Glomerular visceral epithelial cell (primary cell): ENCODE data around the gene GAL3ST1.

ENCODE experiments used
- DNase-seq: peaks from one replicate; pipeline ENCODE4 v3.0.0-alpha.2; 2016; ENCODE audit errors: extremely low spot score

Gene GAL3ST1

DNA sequence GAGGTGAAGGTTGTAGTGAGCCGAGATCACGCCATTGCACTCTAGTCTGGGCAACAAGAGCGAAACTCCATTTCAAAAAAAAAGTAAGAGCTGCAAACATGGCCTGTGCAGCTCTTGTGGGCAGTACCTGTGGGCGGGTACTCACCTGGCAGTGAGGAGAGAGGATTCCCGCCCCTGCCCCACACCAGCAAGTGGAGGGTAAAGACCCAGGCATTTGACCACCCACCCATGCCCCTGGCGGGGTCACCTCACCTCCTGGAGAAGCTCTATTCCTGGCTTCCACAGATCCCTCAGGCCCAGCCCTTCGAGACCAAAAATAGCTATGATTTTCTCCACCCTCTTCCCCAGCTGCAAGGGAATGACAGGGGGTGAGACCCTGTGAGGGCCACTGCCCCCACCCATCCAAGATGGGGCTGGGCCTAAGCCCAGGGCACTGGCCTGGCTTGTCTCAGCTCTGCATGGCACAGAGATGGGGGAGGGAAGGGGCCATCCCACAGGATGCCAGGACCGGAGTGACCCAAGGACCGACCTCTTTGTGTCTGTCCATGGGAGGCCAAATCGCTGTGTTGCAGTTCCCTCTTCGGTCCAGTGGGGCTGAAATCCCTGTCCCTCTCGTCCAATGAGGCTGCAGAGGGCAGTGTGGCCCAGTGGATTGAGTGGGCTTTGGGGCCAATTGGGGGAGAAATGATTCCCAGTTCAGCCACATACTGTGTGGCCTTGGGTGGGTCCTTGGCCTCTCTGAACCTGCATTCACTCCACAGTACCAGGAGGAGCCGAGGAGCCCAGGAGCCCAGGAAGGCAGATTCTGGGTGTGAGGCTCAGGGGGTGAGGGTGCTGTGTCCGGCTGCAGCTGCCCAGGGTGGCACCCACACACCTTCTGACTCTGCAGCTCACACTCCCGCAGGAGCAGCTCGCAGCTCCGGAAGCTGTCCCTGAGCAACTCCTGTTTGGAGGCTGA is 42.5 kb downstream of the GAL3ST1 start:
- DNase-seq, result no peak

DNA sequence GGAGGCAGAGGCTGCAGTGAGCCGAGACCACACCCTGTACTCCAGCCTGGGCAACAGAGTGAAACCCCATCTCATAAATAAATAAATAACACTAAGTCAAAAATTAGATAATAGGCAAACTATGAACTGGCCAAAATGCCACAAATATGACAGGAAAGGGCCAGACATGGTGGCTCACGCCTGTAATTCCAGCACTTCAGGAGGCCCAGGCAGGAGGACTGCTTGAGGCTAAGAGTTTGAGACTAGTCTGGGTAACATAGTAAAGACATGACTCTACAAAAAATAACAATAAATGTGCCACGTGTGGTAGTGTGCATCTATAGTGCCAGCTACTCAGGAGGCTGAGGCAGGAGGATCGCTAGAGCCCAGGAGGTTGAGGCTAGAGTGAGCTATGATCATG is 47.8 kb downstream of the GAL3ST1 start:
- DNase-seq, result no peak

DNA sequence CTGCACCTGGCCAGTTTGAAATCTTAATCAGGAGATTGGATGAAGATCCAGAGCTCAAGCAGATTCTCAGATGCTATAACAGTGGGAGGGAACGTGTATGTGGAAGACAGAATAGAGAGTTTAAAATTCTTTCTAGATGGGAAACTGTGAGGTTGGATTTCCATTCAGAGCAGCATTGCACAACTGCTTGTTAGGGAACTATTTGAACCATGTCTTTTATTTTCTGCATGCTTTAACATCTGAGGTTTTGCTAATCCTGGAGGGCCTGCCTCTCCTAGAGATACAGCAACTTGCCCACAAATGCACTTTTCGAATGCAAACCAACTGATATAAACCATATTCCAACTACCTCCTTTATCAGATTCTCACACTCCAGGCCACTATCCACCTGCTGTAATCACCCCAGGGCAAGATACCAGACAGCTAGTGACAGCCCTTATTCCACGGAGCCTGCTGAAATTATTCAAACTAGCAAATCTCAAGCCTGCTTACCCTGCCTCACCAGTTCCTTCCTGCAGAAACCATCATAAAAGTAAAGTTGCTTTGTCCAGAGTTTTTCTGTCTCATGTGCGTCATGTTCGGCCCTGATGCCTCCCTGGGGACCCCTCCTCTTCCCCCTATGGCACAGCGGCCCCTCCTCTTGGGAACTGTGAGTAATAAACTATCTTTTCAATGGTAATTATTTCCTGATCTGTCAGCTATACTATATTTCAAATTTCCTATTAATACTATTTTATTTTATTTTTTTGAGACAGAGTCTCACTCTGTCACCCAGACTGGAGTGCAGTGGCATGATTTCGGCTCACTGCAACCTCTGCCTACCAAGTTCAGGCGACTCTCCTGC is 50.6 kb downstream of the GAL3ST1 start:
- DNase-seq, result no peak

DNA sequence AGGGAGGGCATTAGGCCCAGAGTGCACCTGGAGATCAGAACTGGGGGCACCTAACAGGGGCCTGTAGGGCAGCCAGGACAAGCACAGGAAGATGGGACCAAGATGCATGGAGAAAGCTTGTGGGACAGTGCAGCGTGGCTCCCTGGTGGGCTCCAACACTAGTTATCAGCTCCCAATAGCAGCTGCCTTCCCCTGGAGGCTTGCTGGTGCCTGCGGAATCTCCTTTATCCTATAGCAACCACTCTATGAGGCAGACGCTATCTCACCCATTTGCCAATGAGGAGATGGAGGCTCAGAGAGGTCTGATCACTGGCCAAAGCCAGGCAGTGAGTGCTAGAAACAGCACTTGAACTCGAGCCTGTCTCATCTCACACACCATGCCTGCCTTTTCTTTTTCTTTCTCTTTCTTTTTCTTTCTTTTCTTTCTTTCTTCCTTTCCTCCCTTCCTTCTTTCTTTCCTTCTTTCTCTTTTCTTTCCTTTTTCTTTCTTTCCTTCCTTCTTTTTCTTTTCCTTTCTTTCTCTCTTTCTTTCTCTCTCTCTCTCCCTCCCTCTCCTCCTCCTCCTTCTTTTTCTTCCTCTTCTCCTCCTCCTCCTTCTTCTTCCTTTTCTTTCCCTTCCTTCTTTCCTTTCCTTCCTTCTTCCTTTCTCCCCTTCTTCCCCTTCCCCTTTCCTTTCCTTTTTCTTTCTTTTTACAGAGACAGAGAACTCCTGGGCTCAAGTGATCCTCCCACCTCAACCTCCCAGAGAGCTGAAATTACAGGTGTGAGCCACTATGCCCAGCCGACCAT is 52.9 kb downstream of the GAL3ST1 start:
- DNase-seq, result no peak

DNA sequence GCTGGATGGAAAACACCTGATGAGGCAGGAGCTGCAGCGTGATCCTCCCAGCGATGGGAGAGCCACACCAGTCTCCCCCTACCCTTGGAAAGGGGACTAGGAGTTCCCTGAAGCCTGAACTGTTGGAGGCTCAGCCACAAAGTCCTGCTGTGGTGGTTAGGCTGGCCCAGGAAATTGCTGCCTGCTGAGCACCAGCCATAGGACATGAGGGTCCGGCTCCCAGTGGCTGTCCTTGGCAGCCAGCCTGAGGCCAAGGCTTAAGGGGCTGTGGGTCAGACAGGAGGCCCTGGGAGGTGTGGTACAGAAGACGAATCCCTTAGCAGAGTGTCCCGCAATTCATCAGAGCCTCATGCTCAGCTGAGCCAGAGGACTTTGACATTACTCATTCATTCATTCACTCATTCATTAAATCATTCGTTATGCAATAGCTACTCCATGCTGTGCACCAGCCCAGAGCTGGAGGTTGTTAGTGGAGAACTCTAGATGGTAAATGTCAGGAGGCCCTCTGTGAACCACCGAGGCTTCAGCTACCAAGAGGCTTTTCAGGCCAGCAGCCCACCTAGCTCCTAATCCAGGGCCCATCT is 54.5 kb downstream of the GAL3ST1 start:
- no peak for DNase-seq

DNA sequence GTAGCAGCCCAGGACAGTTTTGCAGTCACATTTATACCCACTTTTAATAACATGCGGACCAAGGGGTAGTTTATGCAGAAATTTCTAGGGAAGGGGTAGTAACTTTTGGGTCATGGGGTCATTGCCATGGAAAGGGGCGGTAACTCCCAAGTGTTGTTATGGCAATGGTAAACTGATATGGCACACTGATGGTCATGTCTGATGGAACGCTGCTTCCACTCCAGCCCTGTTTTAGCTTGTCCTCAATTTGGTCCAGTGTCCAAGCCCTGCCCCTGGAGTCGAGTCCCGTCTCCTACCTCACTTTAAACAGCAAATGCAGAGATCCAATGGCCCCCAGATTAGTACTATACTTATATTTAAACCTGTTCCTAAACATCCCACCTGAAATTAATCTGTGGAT is 57.7 kb downstream of the GAL3ST1 start:
- DNase-seq, result no peak

DNA sequence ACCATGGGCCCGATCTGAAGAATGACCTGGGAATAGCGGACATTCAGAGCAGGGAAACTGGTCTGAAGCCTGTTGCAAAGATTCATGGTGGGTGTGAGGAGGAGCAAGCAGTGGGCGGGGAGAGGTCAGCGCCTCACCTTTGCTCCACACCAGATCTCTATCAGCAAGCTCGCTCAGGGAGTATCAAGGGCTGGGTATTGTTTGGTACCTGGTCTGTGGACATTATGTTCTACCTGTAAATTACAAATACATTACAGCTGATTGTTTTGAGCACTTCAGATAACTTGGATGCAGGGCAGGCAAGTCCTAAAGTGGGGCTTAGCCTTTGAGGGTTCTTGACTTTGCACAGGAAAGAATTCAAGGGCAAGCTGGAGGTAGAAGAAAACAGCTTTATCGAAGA is 58.2 kb downstream of the GAL3ST1 start:
- DNase-seq, result no peak

- DNase-seq, result no peak
These were observed 60.2 kb downstream of the GAL3ST1 start for GRCh38 chr22:30514252-30514651.

DNA sequence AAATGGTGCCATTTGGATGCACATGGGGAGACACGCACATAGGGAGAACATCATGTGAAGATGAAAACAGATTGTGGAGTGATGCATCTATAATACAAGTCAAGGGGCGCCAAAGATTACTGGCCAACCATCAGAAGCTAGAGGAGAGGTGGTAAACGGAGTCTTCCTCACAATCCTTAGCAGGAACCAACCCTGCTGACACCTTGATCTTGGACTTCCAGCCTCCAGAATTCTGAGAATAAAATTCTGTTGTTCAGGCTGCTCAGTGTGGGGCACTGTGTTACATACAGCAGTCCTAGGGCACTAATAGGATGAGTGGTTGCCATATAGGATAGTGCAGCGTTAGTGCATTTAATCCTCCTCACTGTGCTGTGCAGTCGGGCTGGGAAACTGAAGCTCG is 61.0 kb downstream of the GAL3ST1 start:
- DNase-seq, result no peak

- no peak for DNase-seq
These were observed 62.6 kb downstream of the GAL3ST1 start for GRCh38 chr22:30511911-30512310.

DNA sequence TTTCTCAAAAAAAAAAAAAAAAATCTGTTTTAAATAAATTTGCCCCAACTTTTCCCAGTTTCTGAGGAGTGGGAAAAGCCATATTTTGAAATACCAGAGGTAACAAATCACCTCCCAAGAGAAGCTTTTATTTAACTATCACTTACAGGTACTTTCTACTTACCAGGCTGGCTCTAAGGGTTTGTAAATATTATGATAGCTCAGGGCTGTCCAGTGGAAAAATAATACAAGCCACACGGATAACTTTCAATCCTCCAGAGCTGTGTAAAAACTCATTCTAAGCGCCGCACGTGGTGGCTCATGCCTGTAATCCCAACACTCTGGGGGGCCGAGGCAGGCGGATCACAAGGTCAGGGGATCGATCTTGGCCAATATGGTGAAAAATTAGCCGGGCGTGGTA is 63.4 kb downstream of the GAL3ST1 start:
- DNase-seq, result no peak

DNA sequence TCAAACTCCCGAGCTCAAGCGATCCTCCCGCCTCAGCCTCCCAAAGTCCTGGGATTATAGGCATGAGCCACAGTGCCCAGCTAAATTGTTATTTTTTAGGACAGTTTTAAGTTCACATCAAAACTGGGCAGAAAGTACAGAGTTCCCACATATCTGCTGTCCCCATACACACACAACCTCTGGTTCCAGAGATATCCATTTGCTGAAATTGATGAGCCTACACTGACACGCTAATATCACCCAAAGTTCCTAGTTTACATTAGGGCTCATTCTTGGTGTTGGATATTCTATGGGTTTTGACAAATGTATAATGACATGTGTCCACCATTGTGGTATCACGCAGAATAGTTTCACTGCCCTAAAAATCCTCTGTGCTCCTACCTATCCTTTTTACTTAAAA is 66.2 kb downstream of the GAL3ST1 start:
- DNase-seq, result no peak

- no peak for DNase-seq
These were observed 66.8 kb downstream of the GAL3ST1 start for GRCh38 chr22:30507670-30508069.

GRCh38 chr22:30506507-30506968 is 67.9 kb downstream of the GAL3ST1 start:
- no peak for DNase-seq
